ENCODE data around the gene SYNJ2. TPM values are rescaled to one million over a fixed set of nuclear protein-coding genes. Genes with fewer than 3 reads are reported as not detected.

The SYNJ2 gene
- total RNA-seq, 1 donor from 2014 or later, result 4.5 TPM

DNA sequence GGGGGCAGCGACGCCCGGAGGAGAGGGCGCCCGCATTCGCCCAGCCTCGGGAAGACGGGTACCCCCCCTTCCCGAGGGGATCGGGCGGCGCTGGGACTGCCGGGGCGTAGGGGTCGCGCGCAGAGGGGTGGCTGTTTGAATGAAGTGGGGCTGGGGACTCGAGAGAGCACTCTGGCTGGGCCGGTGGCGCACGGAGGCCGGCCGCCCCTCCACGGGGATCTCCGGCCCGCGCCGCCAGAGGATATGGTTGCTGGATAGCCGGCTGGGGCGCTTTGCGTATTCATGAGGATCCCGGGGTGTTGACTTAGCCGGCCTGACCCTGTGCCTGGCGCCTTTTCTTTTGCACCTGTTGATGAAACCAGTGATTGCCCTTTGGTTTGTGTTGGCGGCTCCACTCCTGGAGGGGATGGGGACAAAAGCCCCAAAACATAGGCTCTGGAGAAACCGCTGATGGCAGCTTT is 469 bp downstream of the SYNJ2 start:
- no peaks in the 10 kb centered on the region for H3K36me3 ChIP-seq
- TF ChIP-seq, protein P1, sequence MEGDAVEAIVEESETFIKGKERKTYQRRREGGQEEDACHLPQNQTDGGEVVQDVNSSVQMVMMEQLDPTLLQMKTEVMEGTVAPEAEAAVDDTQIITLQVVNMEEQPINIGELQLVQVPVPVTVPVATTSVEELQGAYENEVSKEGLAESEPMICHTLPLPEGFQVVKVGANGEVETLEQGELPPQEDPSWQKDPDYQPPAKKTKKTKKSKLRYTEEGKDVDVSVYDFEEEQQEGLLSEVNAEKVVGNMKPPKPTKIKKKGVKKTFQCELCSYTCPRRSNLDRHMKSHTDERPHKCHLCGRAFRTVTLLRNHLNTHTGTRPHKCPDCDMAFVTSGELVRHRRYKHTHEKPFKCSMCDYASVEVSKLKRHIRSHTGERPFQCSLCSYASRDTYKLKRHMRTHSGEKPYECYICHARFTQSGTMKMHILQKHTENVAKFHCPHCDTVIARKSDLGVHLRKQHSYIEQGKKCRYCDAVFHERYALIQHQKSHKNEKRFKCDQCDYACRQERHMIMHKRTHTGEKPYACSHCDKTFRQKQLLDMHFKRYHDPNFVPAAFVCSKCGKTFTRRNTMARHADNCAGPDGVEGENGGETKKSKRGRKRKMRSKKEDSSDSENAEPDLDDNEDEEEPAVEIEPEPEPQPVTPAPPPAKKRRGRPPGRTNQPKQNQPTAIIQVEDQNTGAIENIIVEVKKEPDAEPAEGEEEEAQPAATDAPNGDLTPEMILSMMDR (IDR thresholded peaks at IDR 0.05), result no peak
- DNase-seq (no peak), ATAC-seq (peak; percentile 40 to 66)
- H3K27ac ChIP-seq, result peak overlapping the region; percentile 56
- intact Hi-C loops (cut with DNase I), result no loop called here
- H3K27me3 ChIP-seq (ENCODE audit: low read depth), result no peaks in the 10 kb centered on the region
- H3K4me1 ChIP-seq, result peaks cover 34% of the 10 kb centered on the region
- peak overlapping the region; percentile 83 for H3K4me3 ChIP-seq
- H3K9me3 ChIP-seq, result no peaks in the 10 kb centered on the region

GRCh38 chr6:157982563-157983405 is 1.1 kb downstream of the SYNJ2 start:
- peak overlapping the region; percentile 56 for H3K27ac ChIP-seq
- no peaks in the 10 kb centered on the region for H3K36me3 ChIP-seq
- DNase-seq, result no peak
- ATAC-seq, result no peak
- H3K9me3 ChIP-seq, result no peaks in the 10 kb centered on the region
- intact Hi-C loops (cut with DNase I), result no loop called here
- no peaks in the 10 kb centered on the region for H3K27me3 ChIP-seq (ENCODE audit: low read depth)
- H3K4me1 ChIP-seq, result peaks cover 34% of the 10 kb centered on the region
- TF ChIP-seq, protein P1 (IDR thresholded peaks at IDR 0.05), result no peak
- H3K4me3 ChIP-seq, result peak overlapping the region; percentile 83

DNA sequence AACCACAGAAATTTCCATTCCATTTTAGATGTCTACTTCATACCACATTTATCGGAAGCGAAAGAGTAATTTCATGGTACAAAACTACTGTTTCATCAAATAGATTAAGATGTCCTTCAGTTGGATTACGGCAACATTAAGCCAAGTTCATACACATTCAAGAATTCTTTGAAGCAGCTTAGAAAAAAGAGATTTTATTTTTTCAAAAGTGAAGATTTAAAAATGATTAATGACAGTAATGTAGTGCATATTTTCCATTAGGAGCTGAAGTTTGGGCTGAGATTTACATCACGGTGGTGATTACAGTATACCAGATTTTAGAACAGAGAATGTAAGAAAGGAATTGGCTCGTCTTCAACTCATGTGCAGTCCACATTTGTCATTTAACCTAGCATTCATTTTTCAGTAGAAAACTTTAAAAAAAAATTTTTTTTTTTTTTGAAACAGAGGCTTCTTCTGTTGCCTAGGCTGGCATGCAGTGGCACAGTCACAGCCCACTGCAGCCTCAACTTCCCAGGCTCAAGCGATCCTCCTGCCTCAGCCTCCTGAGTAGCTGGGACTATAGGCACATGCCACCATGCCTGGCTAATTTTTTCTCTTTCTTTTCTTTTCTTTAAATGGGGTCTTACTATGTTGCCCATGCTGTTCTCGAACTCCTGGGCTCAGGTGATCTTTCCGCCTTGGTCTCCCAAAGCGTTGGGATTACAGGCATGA is 1.9 kb downstream of the SYNJ2 start:
- Histone ChIP-seq H3K4me1 (peaks cover 34% of the 10 kb centered on the region), H3K4me3 (no peak overlapping the region), H3K27me3 (ENCODE audit: low read depth) (no peaks in the 10 kb centered on the region), H3K9me3 (no peaks in the 10 kb centered on the region), H3K27ac (no peak overlapping the region), H3K36me3 (no peaks in the 10 kb centered on the region)
- intact Hi-C loops (cut with DNase I), result no loop called here
- TF ChIP-seq, protein P1 (IDR thresholded peaks at IDR 0.05), result no peak
- DNase-seq, result no peak
- ATAC-seq, result no peak

GRCh38 chr6:157984128-157984527 is 2.5 kb downstream of the SYNJ2 start:
- intact Hi-C loops (cut with DNase I), result no loop called here
- ATAC-seq (no peak), DNase-seq (no peak)
- no peaks in the 10 kb centered on the region for H3K36me3 ChIP-seq
- TF ChIP-seq, protein P1 (IDR thresholded peaks at IDR 0.05), result no peak
- H3K27me3 ChIP-seq (ENCODE audit: low read depth), result no peaks in the 10 kb centered on the region
- no peak overlapping the region for H3K27ac ChIP-seq
- H3K9me3 ChIP-seq, result no peaks in the 10 kb centered on the region
- H3K4me3 ChIP-seq, result no peak overlapping the region
- H3K4me1 ChIP-seq, result peaks cover 34% of the 10 kb centered on the region

DNA sequence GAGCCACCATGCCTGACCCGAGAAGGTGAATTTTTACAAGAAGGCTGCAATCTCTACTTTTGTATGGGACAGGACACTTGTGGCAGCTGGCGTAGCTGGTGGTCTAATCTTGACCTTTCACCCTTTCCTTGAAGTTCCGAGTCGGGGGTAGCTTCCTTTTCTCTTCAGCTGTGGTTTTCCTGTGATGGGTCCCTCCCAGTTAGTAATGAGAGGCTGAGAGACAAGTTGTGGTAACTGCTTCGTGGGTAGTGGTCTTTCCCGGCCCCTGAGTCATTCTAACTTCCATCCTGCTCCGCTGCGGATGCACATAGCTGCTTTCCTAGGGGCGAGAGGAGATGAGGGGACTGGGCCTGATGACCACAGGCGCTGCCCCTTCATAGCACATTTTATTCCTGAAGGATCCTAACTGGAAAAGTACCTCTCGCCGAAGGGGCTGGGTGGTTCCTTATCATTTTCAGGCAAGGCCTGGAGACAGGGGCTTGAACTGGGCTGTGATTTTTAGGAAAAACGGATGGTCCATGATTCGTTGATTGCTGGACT is 3.1 kb downstream of the SYNJ2 start:
- TF ChIP-seq, protein P1 (IDR thresholded peaks at IDR 0.05), result no peak
- Histone ChIP-seq H3K4me3 (no peak overlapping the region), H3K9me3 (no peaks in the 10 kb centered on the region), H3K27me3 (ENCODE audit: low read depth) (no peaks in the 10 kb centered on the region), H3K27ac (no peak overlapping the region), H3K36me3 (no peaks in the 10 kb centered on the region), H3K4me1 (peaks cover 39% of the 10 kb centered on the region)
- DNase-seq, result no peak
- no peak for ATAC-seq
- intact Hi-C loops (cut with DNase I), result no loop called here
